ENCODE measurements around the gene BMP7.

DNA sequence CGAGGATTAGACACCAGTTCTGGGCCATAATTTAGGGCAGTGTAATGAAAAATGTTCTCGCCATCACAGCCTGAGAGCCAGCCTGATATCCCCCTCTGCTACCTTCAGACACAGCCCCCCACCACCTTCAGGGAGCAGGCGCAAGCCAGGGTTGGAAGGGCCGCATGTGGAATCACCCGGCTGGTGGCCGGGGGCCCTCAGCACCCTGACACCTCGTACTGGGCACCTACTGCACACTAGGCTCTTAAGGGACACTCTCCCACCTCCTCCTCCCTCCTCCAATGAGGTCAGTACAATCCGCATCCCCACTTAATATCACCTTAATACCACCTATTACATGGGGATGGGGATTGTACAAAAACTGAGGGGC lies 55.5 kb downstream of the BMP7 start:
- no peak for TF ChIP-seq POLR2A (IDR thresholded peaks at IDR 0.05; ENCODE audit: low read depth, low read length)
- no peak for TF ChIP-seq TAF1 (IDR thresholded peaks at IDR 0.05; ENCODE audit: low read depth, low read length)

Data from GM12891 (cell line).